Measurements from ENCODE around the gene GATD1.

DNA sequence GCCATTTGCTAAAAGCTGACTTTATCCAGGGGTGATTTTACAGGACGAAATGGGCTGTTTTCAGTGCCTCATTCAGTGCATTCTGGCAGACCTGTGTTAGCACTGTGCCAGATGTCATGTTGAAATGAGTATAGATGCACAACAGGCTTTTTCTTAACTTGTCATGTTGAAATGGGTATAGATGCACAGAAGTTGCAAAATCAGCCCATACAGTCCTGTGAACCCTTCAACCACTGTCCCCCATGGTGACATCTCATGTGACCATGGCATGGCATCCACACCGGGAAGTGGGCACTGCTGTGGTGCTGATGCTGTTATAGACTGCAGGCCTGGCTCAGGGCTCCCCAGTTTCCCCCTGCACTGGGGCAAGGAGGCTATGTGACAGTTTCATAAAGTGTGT, 27.6 kb downstream of the GATD1 start:
- no peak for TF ChIP-seq POLR2A (IDR thresholded peaks at IDR 0.05)
- TF ChIP-seq, protein P1, sequence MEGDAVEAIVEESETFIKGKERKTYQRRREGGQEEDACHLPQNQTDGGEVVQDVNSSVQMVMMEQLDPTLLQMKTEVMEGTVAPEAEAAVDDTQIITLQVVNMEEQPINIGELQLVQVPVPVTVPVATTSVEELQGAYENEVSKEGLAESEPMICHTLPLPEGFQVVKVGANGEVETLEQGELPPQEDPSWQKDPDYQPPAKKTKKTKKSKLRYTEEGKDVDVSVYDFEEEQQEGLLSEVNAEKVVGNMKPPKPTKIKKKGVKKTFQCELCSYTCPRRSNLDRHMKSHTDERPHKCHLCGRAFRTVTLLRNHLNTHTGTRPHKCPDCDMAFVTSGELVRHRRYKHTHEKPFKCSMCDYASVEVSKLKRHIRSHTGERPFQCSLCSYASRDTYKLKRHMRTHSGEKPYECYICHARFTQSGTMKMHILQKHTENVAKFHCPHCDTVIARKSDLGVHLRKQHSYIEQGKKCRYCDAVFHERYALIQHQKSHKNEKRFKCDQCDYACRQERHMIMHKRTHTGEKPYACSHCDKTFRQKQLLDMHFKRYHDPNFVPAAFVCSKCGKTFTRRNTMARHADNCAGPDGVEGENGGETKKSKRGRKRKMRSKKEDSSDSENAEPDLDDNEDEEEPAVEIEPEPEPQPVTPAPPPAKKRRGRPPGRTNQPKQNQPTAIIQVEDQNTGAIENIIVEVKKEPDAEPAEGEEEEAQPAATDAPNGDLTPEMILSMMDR (IDR thresholded peaks at IDR 0.05) = no peak

Measured in body of pancreas (tissue), 4 donors.